GM18951 (cell line): ENCODE measurements around the gene F2RL2.

Experiments used
- POLR2A ChIP-seq: IDR thresholded peaks from 4 replicates; pipeline ENCODE4 v1.6.1; 2011; ENCODE audit warnings: mild to moderate bottlenecking; ENCODE audit not compliant: insufficient read length, insufficient read depth; ENCODE audit errors: extremely low read depth
- in situ Hi-C: fragments of 300-500 bp; cut with MboI; formaldehyde crosslinking; loops from one replicate; pipeline ENCODE4 v1.12.0; 2022; ENCODE audit warnings: low sequenced_read_pairs, mixed read lengths, inconsistent platforms; ENCODE audit not compliant: unreplicated experiment

The F2RL2 gene

GRCh38 chr5:76586531-76586930 is 36.7 kb downstream of the F2RL2 start:
- no peak for TF ChIP-seq POLR2A
- in situ Hi-C loops = no loop called here

GRCh38 chr5:76585783-76586217 is 37.4 kb downstream of the F2RL2 start:
- TF ChIP-seq POLR2A = no peak
- in situ Hi-C loops = no loop called here

- no peak for TF ChIP-seq POLR2A
Observed at GRCh38 chr5:76583163-76584047, 39.8 kb downstream of the F2RL2 start.

GRCh38 chr5:76582230-76583162 is 40.7 kb downstream of the F2RL2 start:
- TF ChIP-seq POLR2A = no peak

More at GRCh38 chr5:76583163-76584047, 39.8 kb downstream of the F2RL2 start:
- in situ Hi-C loops = no loop called here

GRCh38 chr5:76580981-76581380 is 42.2 kb downstream of the F2RL2 start:
- TF ChIP-seq POLR2A = no peak
- in situ Hi-C loops = no loop called here

More at GRCh38 chr5:76582230-76583162, 40.7 kb downstream of the F2RL2 start:
- in situ Hi-C loops = no loop called here

- TF ChIP-seq POLR2A = no peak
- in situ Hi-C loops = no loop called here
Observed at GRCh38 chr5:76579166-76579937, 43.9 kb downstream of the F2RL2 start.

GRCh38 chr5:76576996-76577395 is 46.2 kb downstream of the F2RL2 start:
- in situ Hi-C loops = no loop called here
- TF ChIP-seq POLR2A = no peak

- no peak for TF ChIP-seq POLR2A
- in situ Hi-C loops = no loop called here
Observed at GRCh38 chr5:76576450-76576849, 46.8 kb downstream of the F2RL2 start.

- no peak for TF ChIP-seq POLR2A
- in situ Hi-C loops = no loop called here
Observed at GRCh38 chr5:76571559-76571958, 51.6 kb downstream of the F2RL2 start.

GRCh38 chr5:76570153-76570552 is 53.0 kb downstream of the F2RL2 start:
- TF ChIP-seq POLR2A = no peak
- in situ Hi-C loops = no loop called here
